OCI-LY7 (cell line): ENCODE measurements around the gene SUSD3. TPM values are rescaled to one million over a fixed set of nuclear protein-coding genes. Genes with fewer than 3 reads are reported as not detected.

Experiments
- BruUV-seq: library from RNA; stranded (reverse); fragments of 400-500 nt; replicated peaks from 2 replicates; lab custom pipeline; 2021; lab: Mats Ljungman, UMichigan
- CTCF ChIA-PET: fragments of 300-600 bp; sonication (Branson Sonifier 250); formaldehyde crosslinking; loops from one replicate; lab custom pipeline; 2022; ENCODE audit warnings: antibody characterized with exemption; ENCODE audit not compliant: unreplicated experiment; lab: Charles Lee
- POLR2A ChIA-PET: fragments of 300-600 bp; sonication (Branson Sonifier 250); formaldehyde crosslinking; loops from one replicate; lab custom pipeline; 2022; ENCODE audit warnings: antibody characterized with exemption; lab: Charles Lee
- DNase-seq: peaks from one replicate; pipeline ENCODE4 v3.0.0-alpha.2; 2015; ENCODE audit warnings: low spot score
- H2AFZ ChIP-seq: fragments of 200-600 bp; sonication (generic), shearing (Covaris generic); 2 replicates; pipeline ENCODE4 v1.6.1; 2014; ENCODE audit warnings: mild to moderate bottlenecking, antibody characterized with exemption, low read length, moderate library complexity
- H3K27ac ChIP-seq: fragments of 200-600 bp; sonication (generic); 2 replicates; pipeline ENCODE4 v1.5.1; 2014; ENCODE audit warnings: mixed run types, low read depth, mild to moderate bottlenecking, moderate library complexity, low read length, inconsistent platforms; ENCODE audit not compliant: poor library complexity, severe bottlenecking
- H3K36me3 ChIP-seq: fragments of 200-600 bp; sonication (generic); 2 replicates; pipeline ENCODE4 v1.6.1; 2014; ENCODE audit warnings: mild to moderate bottlenecking, antibody characterized with exemption, low read length, moderate library complexity, mixed read lengths; ENCODE audit not compliant: insufficient read depth
- H3K4me1 ChIP-seq: fragments of 200-600 bp; sonication (generic); 2 replicates; pipeline ENCODE4 v1.5.1; 2014; ENCODE audit warnings: mild to moderate bottlenecking, low read length; ENCODE audit not compliant: insufficient read depth, poor library complexity, severe bottlenecking
- H3K4me2 ChIP-seq: fragments of 200-600 bp; sonication (generic); 2 replicates; pipeline ENCODE4 v1.6.1; 2014; ENCODE audit warnings: mild to moderate bottlenecking, low read length
- H3K4me3 ChIP-seq: fragments of 200-600 bp; sonication (generic); 2 replicates; pipeline ENCODE4 v1.5.1; 2014; ENCODE audit warnings: mild to moderate bottlenecking, low read depth, low read length; ENCODE audit not compliant: poor library complexity, severe bottlenecking
- H3K79me2 ChIP-seq: fragments of 200-600 bp; sonication (generic); 2 replicates; pipeline ENCODE4 v1.6.1; 2016; ENCODE audit warnings: low read depth, mild to moderate bottlenecking, low read length, moderate library complexity, mixed read lengths; ENCODE audit not compliant: insufficient read depth
- H3K9me2 ChIP-seq: fragments of 200-600 bp; sonication (generic); 2 replicates; pipeline ENCODE4 v1.6.1; 2016; ENCODE audit warnings: mild to moderate bottlenecking, low read length, mixed read lengths; ENCODE audit not compliant: insufficient read depth
- H3K9me3 ChIP-seq: fragments of 200-600 bp; sonication (generic); 2 replicates; pipeline ENCODE4 v1.6.1; 2014; ENCODE audit warnings: mild to moderate bottlenecking, mixed run types, low read length, mixed read lengths
- H4K20me1 ChIP-seq: fragments of 200-600 bp; sonication (generic); 2 replicates; pipeline ENCODE4 v1.6.1; 2014; ENCODE audit warnings: mild to moderate bottlenecking, antibody characterized with exemption, low read length, moderate library complexity, mixed read lengths; ENCODE audit not compliant: insufficient read depth
- EZH2phosphoT487 ChIP-seq: fragments of 200-600 bp; sonication (generic); IDR thresholded peaks from 2 replicates; pipeline ENCODE4 v1.6.1; 2018; ENCODE audit warnings: low read depth, borderline replicate concordance, mild to moderate bottlenecking, mixed run types, antibody characterized with exemption, low read length, moderate library complexity, mixed read lengths
- intact Hi-C: fragments of 100-400 bp; cut with micrococcal nuclease; formaldehyde crosslinking; loops from one replicate; pipeline ENCODE4 v1.10.0; 2022; ENCODE audit not compliant: unreplicated experiment
- total RNA-seq, 2 experiments: library from RNA; depleted of rRNA in 1 of 2; stranded (reverse); fragments of >200 nt in 1 of 2; shearing (Covaris generic) in 1 of 2; gene quantifications; 2 replicates each; pipeline ENCODE4 v1.2.3, GENCODE V29; 2014 to 2022
- TF ChIP-seq, protein P1 (sequence below): fragments of 200-600 bp; sonication (generic); conservative IDR thresholded peaks from 2 replicates; pipeline ENCODE4 v1.5.1; 2014; ENCODE audit warnings: mild to moderate bottlenecking, antibody characterized with exemption, low read length, moderate library complexity, mixed read lengths

SUSD3 gene
- total RNA-seq, 2 experiments from 2014 or later = 94.1 to 201 TPM

DNA sequence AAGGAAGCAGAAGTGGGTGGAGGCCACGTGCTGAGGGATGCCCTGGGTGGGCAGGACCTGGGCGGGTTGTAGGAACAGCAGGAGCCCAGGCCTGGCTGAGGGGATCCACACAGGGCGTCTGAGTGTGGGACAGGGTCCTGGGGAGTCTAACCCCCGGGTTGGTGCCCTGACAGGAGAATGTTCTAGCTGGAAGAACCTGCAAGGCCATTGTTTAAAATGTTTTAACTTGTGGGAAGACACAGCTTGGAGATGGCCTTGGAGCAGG is 33.9 kb upstream of the SUSD3 start:
- no peaks in the 10 kb centered on the region for H3K79me2 ChIP-seq
- no peak overlapping the region for H2AFZ ChIP-seq
- intact Hi-C loops = no loop called here
- H3K36me3 ChIP-seq = 0 out of 2 replicates have a peak, but pooled peaks cover 2% of the 10 kb centered on the region
- BruUV-seq = no TSS peak
- no peaks in the 10 kb centered on the region for H4K20me1 ChIP-seq
- H3K9me3 ChIP-seq = no peaks in the 10 kb centered on the region
- no peak for DNase-seq
- no peak overlapping the region for H3K4me3 ChIP-seq
- no peak overlapping the region for H3K27ac ChIP-seq
- no peak overlapping the region for H3K4me2 ChIP-seq
- TF ChIP-seq EZH2phosphoT487 = no peak
- TF ChIP-seq, protein P1, sequence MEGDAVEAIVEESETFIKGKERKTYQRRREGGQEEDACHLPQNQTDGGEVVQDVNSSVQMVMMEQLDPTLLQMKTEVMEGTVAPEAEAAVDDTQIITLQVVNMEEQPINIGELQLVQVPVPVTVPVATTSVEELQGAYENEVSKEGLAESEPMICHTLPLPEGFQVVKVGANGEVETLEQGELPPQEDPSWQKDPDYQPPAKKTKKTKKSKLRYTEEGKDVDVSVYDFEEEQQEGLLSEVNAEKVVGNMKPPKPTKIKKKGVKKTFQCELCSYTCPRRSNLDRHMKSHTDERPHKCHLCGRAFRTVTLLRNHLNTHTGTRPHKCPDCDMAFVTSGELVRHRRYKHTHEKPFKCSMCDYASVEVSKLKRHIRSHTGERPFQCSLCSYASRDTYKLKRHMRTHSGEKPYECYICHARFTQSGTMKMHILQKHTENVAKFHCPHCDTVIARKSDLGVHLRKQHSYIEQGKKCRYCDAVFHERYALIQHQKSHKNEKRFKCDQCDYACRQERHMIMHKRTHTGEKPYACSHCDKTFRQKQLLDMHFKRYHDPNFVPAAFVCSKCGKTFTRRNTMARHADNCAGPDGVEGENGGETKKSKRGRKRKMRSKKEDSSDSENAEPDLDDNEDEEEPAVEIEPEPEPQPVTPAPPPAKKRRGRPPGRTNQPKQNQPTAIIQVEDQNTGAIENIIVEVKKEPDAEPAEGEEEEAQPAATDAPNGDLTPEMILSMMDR = no peak
- no peaks in the 10 kb centered on the region for H3K9me2 ChIP-seq
- ChIA-PET CTCF (no interaction called here), POLR2A (interaction anchor here (0.8 kb wide), 1 partner anchor 29 kb away, joined by 3 read pairs; no protein-coding TSS in a partner anchor)
- H3K4me1 ChIP-seq = peaks cover 26% of the 10 kb centered on the region

DNA sequence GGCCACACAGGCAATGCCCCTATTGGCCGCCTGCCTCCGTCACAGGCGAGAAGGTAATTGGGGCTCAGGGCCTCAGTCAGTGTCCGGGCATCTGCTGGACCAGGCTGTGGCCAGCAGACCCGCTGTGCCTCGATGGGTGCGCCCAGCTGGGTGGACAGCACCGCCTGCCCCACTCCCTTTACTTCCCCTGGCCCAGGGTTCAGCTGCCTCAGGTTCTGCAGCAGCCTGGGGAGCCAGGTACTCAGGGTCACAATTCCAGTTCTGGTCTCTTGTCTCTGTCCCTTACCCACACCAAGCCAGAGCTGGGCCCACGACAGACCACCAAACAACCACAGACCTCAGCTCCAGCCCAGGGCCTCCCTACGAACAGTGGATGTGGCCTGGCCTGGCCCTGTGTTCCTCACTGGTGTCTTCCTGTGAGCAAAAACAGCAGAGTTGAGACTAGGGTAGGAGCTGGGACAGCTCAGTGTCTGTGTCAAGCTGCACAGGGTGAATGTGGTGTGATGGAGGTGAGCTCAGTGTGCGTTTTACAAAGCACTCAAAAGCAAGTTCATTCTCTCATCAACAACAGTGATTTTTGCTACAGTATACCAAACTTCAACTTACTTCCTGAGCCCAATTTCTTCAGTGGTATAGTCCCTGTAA is 33.4 kb upstream of the SUSD3 start:
- peaks cover 2% of the 10 kb centered on the region; the same call in 1 of the 2 replicates for H3K36me3 ChIP-seq
- no peaks in the 10 kb centered on the region for H3K79me2 ChIP-seq
- H2AFZ ChIP-seq = no peak overlapping the region
- no peak for DNase-seq
- peaks cover 26% of the 10 kb centered on the region for H3K4me1 ChIP-seq
- no peaks in the 10 kb centered on the region for H4K20me1 ChIP-seq
- no peak overlapping the region for H3K4me2 ChIP-seq
- no peak overlapping the region for H3K27ac ChIP-seq
- no peak for TF ChIP-seq EZH2phosphoT487
- TF ChIP-seq, protein P1 = no peak
- no TSS peak for BruUV-seq
- POLR2A ChIA-PET = interaction anchor here (0.8 kb wide), 1 partner anchor 28 kb away, joined by 3 read pairs; no protein-coding TSS in a partner anchor
- no peak overlapping the region for H3K4me3 ChIP-seq
- no peaks in the 10 kb centered on the region for H3K9me3 ChIP-seq
- CTCF ChIA-PET = interaction anchor here (0.5 kb wide), 1 partner anchor 21 kb away, joined by 3 read pairs; no protein-coding TSS in a partner anchor
- no peaks in the 10 kb centered on the region for H3K9me2 ChIP-seq
- intact Hi-C loops = no loop called here

DNA sequence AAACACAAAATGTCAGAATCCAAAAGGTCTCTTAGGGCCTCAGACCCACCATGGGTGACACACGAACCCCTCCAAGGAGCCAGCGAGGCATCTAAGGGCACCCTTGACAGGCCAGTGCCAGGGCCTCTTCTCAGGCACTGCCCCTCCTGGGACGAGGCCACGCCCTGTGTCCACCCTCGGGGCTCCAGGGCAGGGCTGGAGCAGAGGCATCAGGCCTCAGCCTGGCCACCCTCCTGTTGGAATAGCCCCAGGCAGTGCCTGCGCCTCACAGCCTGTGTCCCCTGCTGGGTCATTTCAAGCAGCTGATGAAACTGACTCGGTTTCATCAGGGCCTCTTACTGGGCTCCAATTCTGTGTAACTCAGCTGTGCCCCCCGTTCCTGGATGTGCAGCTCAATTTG is 32.8 kb upstream of the SUSD3 start:
- Histone ChIP-seq H2AFZ (no peak overlapping the region), H3K4me2 (no peak overlapping the region), H3K9me3 (no peaks in the 10 kb centered on the region), H3K4me3 (no peak overlapping the region), H3K4me1 (peaks cover 26% of the 10 kb centered on the region), H3K27ac (no peak overlapping the region), H3K79me2 (no peaks in the 10 kb centered on the region), H3K9me2 (no peaks in the 10 kb centered on the region), H3K36me3 (peaks cover 2% of the 10 kb centered on the region; the same call in 1 of the 2 replicates), H4K20me1 (no peaks in the 10 kb centered on the region)
- TF ChIP-seq, protein P1 = no peak
- no peak for TF ChIP-seq EZH2phosphoT487
- no TSS peak for BruUV-seq
- POLR2A ChIA-PET = no interaction called here
- CTCF ChIA-PET = interaction anchor here (0.5 kb wide), 1 partner anchor 22 kb away, joined by 3 read pairs; no protein-coding TSS in a partner anchor
- no peak for DNase-seq
- intact Hi-C loops = no loop called here
